Measurements from ENCODE around the gene RNF214.

RNF214 gene

DNA sequence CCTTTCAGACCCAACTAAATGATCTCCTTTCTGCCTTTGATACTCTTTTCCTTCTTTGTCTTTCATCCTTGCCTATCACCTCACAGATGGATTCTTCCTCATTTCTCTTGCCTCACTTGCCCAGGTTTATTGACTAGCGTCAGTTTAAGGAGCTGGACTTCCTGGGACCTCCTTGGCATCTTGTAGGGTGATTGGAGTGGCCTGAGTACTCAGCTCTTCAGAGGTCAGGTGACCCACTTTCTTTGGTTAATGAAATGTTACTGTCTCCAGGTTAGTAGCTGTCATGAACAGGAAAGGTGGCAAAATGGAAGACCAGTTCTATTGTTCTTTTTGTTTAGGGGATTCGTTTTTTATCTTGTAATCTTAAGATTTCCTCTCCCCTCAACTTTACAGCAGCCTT, 54.1 kb downstream of the RNF214 start:
- TF ChIP-seq POLR2A (IDR thresholded peaks at IDR 0.05; ENCODE audit: low read length) (no peak), GATA1 (IDR thresholded peaks at IDR 0.05; ENCODE audit: low read depth, low read length) (no peak)
- DNase-seq, result no peak

DNA sequence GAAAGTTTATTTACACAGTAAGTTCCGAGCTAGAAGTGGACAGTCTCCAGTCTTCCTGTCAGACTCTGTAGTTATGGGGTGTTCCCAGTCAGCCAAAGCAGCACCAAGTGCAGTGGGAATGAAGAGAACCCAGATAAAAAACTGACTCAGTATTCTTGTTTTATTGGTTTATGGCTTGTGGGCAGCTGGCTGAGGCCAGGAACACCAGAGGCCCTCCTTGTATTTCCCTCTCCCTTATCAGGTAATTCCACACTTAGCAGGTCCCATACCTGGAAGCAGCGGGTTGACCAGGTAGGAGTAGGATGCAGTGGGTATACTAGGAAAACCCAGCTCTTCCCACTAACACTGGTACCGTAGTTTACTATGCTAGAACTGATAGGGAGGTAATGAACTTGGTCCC, 55.2 kb downstream of the RNF214 start:
- no peak for DNase-seq
- TF ChIP-seq GATA1 (IDR thresholded peaks at IDR 0.05; ENCODE audit: low read depth, low read length), result no peak
- no peak for TF ChIP-seq POLR2A (IDR thresholded peaks at IDR 0.05; ENCODE audit: low read length)

DNA sequence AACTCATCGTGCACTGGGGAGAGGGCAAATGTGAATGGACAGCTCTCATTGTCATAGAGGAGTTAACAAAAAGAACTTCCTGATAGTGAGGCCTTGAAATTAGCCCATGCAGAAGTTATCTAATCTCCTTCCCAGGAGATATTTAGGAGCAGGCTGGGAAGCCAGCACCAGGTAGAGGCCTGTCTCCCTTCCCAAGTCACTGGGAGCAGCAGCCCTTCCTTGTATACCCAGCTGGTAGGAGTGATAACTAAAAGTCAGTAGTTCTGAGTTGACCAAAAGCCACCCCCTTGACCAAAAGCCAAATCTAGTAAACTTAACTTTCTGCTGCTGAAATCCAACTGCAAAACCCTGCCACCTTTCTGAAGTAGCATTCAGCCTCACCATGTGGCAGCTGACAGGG, 57.3 kb downstream of the RNF214 start:
- no peak for DNase-seq
- TF ChIP-seq POLR2A (IDR thresholded peaks at IDR 0.05; ENCODE audit: low read length) (no peak), GATA1 (IDR thresholded peaks at IDR 0.05; ENCODE audit: low read depth, low read length) (no peak)

DNA sequence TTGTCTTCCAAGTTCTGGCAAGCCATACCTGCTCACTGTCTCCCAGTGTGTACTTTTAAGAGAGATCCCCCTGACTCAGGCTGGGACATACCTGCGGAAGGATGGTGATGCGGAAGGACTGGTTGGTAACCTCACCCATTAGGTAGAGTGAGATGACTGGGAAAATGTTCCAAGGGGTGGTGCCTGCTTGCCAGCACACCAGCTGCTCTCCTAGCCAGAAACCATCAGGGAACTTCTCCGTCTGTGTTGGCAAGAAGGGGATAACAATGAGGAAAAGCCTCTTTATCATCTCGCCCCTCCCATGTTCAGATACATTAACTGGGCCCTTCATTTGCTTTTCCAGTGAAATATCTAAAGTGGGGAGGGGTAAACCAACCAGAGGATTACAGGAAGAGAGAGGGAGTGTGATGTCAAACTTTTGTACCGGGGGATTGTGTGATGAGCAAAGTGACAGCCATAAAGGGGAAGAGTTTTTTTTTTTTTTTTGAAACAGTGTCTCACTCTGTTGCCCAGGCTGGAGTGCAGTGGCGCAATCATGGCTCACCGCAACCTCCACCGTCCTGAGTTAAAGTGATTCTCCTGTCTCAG, 58.4 kb downstream of the RNF214 start, which contains the start of gene BACE1-AS:
Gene BACE1-AS (plus strand): TSS at position 538 of the 588 bp plus-strand sequence.
- no peak for TF ChIP-seq GATA1 (IDR thresholded peaks at IDR 0.05; ENCODE audit: low read depth, low read length)
- no peak for TF ChIP-seq POLR2A (IDR thresholded peaks at IDR 0.05; ENCODE audit: low read length)
- no peak for DNase-seq

DNA sequence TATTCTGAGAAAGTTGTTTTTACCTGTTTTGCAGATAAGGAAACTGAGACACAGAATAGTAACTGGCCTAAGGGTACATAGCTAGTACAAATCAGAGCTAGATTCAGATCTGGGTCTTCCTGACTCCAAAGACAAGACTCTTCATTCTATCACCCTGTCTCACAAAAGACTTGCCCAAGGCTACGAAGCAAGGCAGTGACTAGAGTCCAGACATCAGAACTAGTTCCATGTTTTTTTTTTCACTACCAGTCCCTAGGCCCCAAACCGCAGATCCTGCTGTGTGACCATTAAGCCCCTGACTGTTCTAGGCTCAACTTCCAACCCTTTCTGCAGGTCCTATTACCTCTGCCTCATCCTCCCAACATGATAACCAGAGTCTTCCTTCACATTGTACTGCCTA, 60.1 kb downstream of the RNF214 start:
- TF ChIP-seq GATA1 (IDR thresholded peaks at IDR 0.05; ENCODE audit: low read depth, low read length) (no peak), POLR2A (IDR thresholded peaks at IDR 0.05; ENCODE audit: low read length) (no peak)
- DNase-seq, result no peak

DNA sequence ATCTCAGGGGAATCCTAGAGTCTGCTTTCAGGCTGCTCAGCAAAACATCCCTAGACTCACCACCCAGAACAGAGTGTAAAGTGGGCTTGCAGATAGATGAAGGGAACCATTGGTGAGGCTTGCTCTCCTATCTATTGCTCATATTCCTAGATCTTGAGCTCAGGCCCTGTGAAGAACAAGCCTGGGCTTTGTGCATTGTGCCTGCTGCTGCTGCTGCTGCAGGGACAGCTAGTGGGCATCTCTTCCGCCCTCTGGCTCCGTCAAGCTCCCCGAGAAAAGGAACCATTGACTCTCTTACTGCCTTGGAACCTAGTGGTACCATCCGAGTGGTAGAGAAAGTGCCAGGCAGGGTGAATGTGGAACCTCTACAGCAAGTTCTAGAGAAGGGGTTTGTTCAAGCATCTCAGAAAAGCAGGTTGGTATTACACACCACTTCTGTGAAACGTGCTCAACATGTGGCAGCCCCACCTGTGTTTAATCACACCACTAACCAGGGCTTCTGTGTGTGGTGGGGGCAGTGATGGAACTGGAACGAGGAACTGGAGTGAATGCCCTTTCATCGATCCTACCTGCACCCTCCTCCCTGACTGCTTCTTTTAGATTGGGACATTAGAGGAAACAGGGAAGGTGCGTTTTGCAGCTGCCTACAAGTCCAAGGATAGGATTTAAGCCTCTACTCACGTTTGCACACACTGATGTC, 63.1 kb downstream of the RNF214 start:
- DNase-seq, result no peak
- TF ChIP-seq GATA1 (IDR thresholded peaks at IDR 0.05; ENCODE audit: low read depth, low read length) (no peak), POLR2A (IDR thresholded peaks at IDR 0.05; ENCODE audit: low read length) (no peak)

DNA sequence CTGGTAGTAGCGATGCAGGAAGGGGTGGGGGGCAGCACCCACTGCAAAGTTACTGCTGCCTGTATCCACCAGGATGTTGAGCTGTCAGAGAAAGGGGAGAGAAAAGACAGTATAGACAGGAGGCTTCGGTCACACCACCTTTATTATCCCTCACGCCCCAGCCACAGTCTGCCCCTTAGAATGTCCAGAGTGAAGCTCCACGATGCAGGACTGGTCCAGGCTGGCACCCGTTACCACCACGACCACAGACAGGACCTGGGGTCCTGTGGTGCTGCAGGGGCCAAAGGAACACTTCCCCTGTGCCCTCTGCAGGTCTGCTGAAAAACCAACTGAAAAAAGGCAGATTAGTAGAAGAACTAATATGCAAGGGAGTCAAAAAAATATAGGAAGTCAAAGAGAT, 64.4 kb downstream of the RNF214 start:
- DNase-seq, result no peak
- TF ChIP-seq GATA1 (IDR thresholded peaks at IDR 0.05; ENCODE audit: low read depth, low read length), result no peak
- TF ChIP-seq POLR2A (IDR thresholded peaks at IDR 0.05; ENCODE audit: low read length), result no peak

DNA sequence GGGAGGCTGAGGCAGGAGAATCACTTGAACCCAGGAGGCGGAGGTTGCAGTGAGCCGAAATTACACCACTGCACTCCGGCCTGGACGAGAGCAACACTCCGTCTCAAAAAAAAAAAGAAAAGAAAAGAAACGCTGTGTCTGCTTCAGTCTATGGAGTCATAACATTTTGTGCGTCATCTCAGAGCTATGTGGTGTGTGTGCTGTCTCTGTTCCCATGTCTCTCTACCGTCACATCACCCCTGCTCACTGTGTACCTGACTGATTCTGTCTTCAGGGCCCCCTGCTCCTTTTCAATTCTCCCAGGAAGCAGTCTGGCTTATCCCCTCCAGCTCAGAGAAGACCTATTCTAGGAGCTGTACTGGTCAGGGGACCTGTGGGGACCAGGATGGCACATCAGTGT, 65.7 kb downstream of the RNF214 start:
- DNase-seq, result no peak
- no peak for TF ChIP-seq POLR2A (IDR thresholded peaks at IDR 0.05; ENCODE audit: low read length)
- TF ChIP-seq GATA1 (IDR thresholded peaks at IDR 0.05; ENCODE audit: low read depth, low read length), result no peak

DNA sequence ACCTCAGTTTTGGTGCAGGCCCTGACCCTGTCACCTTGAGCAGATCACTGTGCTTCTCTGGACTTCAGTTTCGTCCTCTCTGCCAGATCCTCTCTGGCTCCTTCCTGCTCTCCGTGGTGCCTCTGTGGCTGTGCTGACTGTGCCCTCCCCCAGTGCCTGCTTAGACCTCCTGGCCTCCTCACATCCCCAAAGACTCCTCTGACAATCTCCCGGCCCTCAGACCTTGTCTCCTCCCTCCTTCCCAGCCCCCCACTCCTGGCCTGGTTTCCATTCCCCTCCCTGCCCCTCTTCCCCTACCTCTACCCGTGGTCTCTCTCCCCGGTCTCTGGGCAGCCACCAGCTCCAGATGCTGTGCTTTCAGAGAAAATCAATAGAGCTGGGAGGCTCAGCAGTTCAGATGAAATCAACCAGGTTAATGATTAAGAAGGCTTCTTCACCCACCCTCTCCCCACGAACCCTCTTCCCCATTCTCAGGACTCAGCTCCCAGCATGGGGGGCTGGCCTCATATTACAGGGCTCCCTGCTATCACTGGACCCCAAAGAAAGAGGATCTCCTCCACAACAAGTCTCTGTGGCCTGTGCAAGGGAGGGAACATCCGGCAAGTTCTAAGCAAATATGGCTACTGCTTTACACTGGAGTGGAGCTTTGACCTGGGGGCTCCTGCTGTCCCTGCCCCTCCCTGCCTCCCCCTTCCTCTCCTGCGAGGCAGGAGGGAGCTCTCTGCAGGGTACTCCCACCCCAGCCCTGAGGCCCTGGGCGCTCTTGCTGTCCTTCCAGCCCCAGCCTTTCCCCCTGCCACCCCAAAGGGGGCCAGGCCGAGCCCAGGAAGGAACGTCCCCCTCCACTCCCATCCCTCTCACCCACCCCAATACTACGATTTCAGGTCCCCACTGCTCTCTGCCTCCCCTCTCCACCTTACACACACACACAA, 67.1 kb downstream of the RNF214 start:
- DNase-seq, result no peak
- TF ChIP-seq POLR2A (IDR thresholded peaks at IDR 0.05; ENCODE audit: low read length) (no peak), GATA1 (IDR thresholded peaks at IDR 0.05; ENCODE audit: low read depth, low read length) (no peak)

DNA sequence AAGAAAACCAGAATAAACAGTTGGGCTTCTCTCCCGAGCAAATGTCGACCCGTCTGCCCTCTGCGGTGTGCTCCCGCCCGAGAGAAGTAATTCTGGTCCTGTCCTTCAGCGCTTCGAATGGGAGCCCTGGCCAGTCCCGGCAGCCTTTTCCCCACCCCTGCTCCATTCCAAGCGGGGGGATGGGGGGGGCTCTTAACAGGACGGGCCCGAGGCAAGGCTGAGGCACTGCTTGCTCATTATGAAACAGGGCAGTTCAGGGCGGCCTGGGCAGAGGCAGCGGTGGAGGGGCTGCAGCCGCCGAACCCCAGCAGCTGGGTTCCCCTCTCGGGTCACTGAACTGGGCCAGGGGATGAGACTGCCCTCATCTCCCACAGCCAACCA, 67.8 kb downstream of the RNF214 start:
- no peak for DNase-seq
- TF ChIP-seq POLR2A (IDR thresholded peaks at IDR 0.05; ENCODE audit: low read length), result no peak
- TF ChIP-seq GATA1 (IDR thresholded peaks at IDR 0.05; ENCODE audit: low read depth, low read length), result no peak

DNA sequence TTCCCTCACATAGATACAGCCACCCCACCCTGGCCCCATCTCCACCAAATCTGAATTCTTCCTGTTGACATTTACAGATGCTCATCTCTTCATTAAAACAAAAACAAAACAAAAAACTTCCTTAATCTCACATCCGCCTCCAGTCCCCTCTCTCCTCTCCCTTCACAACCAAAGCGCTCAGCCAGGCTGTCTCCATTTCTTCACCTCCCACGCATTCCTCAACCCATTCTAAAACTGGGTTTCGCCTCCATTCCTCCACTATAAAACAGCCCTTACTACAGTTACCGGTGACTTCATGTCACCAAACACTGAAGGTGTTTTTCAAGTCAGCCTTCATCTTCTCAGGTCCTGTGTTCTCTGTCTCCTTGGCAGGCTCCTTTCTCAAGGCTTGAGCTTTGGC, 68.3 kb downstream of the RNF214 start:
- TF ChIP-seq POLR2A (IDR thresholded peaks at IDR 0.05; ENCODE audit: low read length), result no peak
- no peak for TF ChIP-seq GATA1 (IDR thresholded peaks at IDR 0.05; ENCODE audit: low read depth, low read length)
- DNase-seq, result no peak

DNA sequence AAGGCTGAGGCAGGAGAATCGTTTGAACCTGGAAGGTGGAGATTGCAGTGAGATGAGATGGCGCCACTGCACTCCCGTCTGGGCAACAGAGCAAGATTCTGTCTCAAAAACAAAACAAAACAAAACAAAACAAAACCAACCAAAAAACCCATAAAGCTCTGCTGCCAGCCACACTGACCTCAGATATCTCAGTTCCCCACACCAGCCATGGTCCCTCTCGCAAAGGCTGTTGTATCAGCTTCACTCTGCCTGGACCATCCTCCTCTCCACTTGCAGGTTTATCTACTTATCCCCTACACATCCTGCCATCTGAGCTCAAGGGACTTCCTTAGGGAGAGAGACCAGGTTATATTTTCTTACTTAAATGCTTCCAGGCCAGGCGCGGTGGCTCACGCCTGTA, 69.8 kb downstream of the RNF214 start:
- no peak for TF ChIP-seq POLR2A (IDR thresholded peaks at IDR 0.05; ENCODE audit: low read length)
- TF ChIP-seq GATA1 (IDR thresholded peaks at IDR 0.05; ENCODE audit: low read depth, low read length), result no peak
- no peak for DNase-seq

DNA sequence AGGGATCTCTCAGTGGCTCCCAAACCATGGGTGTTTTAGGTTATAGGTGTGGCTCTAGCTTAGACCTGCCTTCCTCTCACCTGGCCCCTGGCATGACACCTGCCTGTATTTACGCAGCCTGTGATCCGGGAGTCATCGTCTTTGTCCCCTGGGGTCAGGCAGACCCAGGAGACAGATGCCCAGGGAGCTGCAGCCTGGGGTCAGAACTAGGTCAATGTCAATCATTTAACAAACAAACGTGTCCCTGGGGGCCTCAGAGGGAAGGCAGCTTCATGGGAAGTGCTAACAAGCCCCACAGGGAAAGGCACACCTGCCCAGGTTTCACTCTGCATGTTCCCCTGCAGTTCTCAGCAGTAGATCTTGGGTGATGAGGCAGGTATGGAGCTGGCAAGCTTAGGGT, 70.6 kb downstream of the RNF214 start:
- no peak for DNase-seq
- TF ChIP-seq POLR2A (IDR thresholded peaks at IDR 0.05; ENCODE audit: low read length) (no peak), GATA1 (IDR thresholded peaks at IDR 0.05; ENCODE audit: low read depth, low read length) (no peak)

DNA sequence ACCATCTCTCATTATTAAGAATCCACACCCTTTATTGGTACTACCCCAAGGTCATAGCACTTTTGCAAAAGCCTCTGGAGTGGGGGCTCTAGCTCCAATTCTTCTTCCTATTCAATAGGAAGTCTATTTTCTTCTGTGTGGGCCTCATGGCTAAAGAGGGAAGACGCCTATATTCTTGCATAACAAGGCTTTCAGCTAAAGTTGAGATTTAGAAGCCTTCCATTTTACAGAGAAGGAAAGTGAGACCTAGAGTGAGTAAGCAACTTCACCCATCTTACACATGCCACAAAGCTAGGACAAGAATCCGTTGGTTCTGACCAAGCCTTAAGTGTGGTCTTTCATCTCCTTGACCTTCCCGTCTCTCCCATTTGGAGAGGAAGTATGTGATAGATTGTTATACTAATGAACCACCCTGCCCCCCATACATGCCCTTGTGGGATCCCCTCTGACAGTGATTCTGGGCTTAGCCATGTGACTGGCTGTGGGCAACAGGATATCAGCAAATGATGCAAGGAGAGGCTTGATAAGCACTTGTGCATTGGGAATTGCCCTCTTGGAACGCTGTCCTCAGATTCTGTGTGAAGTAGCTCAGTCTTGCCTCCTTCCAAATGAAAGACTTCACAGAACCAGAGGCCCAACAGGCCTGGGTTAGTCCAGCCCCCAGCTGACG, 71.3 kb downstream of the RNF214 start:
- DNase-seq, result no peak
- TF ChIP-seq GATA1 (IDR thresholded peaks at IDR 0.05; ENCODE audit: low read depth, low read length) (no peak), POLR2A (IDR thresholded peaks at IDR 0.05; ENCODE audit: low read length) (no peak)
